Amniotic epithelial cell (primary cell): Measurements from ENCODE around the gene PMS1.
"Not testable (repeated sequence)": the region's sequence is repeated elsewhere in the genome, so short reads cannot be mapped to it uniquely, and the experiment has no call there.

ENCODE experiments used
- DNase-seq: peaks from one replicate; pipeline ENCODE4 v3.0.0-alpha.2; 2010; ENCODE audit warnings: low read depth

Gene PMS1

DNA sequence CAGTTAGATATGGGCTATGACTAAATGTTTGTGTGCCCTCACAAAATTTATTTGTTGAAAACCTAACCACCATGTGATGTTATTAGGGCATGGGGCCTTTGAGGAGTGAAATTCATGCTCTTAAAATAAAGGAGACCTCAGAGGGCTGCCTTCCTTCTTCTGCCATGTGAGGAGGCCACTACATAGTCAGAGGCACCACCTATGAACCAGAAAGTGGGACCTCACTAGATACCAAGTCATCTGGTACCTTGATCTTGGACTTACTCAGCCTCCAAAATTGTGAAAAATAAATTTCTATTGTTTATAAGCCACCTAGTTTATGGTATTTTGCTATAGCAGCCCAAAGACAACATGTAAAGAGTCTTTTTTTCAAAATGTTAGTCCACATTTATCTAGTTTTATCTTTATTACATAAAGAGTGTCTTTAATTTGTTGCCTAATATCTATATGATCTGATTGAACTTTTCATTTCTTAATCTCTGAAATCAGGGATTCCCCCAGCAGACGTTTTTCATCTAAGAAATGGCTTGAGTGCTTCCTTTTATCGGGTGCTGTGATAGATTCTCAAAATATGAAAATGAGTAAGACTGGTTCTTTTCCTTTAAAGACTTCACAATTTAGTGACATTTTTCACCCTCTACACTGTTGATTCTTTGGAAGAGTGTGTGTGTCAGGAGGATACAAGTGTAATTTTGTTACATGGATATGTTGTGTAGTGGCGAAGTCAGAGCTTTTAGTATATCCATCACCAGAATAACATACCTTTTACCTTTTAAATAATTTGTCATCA is 34.2 kb downstream of the PMS1 start:
- no peak for DNase-seq

DNA sequence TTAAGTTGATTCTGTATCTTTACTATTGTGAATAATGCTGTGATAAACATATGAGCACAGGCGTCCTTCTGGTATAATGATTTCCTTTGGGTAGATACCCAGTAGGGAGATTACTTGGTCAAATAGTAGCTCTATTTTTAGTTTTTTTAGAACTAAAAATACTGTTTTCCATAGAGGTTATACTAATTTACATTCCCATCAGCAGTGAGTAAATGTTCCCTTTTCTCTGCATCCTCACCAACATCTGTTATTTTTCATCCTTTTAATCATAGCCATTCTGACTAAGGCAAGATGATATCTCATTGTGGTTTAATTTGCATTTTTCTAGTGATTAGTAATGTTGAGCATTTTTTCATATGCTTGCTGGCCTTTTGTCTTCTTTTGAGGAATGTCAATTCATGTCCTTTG is 35.1 kb downstream of the PMS1 start:
- peak; percentile 78 for DNase-seq

GRCh38 chr2:189821953-189822748 is 37.9 kb downstream of the PMS1 start:
- peak; percentile 87 for DNase-seq

GRCh38 chr2:189824694-189825396 is 40.6 kb downstream of the PMS1 start:
- DNase-seq: peak; percentile 71

- no peak for DNase-seq
Observed at GRCh38 chr2:189826039-189826438, 41.8 kb downstream of the PMS1 start.

DNA sequence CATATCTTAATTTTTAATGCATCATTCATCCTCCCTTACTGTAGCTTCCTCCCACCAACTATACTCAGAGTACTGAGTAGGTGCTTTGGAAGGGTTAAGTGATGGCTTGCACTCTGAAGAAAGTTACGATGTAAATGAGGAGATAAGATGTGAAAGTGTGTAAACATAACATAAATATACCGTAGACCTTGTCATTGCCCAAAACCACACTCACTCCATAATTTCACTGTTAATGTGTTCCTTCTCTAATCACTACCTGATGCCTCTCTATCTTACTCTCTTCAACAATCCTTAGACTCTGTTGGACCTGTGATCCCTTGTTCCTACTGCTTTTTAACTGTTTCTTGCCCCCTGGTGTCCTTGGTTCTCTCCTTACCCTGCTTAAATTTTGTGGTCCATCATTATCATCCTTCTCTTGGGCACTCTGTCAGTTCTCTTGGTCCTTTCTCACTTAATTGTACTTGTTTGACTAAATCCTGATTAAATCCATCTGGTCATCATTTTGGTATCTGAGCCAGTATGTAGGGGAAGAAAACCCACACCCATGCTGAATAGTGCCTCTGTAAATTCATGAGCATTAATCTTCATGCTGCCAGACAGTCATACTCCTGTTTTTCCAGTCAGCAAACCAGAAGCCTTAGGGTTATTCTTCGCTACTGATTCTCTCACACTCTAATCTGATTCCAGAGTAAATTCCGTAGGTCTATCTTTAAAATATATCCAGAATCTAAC is 45.0 kb downstream of the PMS1 start:
- peak; percentile 69 for DNase-seq

GRCh38 chr2:189830510-189830909 is 46.3 kb downstream of the PMS1 start:
- DNase-seq: no peak

DNA sequence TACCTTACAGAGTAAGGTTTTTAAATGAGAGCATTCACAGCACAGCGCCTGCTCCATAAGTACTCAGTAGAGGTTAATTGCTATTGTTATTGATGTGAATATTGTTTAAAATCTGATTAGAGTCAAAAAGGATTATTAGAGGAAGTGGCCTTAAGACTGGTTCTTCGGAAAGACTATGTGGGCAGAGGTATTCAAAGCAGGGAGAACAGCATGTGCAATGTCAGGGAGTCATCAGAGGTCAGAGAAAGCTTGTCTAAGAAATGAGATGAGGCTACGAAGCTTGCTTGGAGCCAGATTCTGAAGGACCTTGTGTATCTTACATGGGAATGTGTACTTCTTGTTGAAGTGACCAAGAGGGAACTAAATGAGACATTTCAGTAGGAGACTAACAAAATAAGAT is 49.8 kb downstream of the PMS1 start:
- DNase-seq: peak; percentile 14

GRCh38 chr2:189834642-189835041 is 50.4 kb downstream of the PMS1 start:
- not testable (repeated sequence) for DNase-seq

- DNase-seq: no peak
Observed at GRCh38 chr2:189835855-189836558, 51.8 kb downstream of the PMS1 start.

GRCh38 chr2:189836644-189837043 is 52.4 kb downstream of the PMS1 start:
- DNase-seq: peak; percentile 68

DNA sequence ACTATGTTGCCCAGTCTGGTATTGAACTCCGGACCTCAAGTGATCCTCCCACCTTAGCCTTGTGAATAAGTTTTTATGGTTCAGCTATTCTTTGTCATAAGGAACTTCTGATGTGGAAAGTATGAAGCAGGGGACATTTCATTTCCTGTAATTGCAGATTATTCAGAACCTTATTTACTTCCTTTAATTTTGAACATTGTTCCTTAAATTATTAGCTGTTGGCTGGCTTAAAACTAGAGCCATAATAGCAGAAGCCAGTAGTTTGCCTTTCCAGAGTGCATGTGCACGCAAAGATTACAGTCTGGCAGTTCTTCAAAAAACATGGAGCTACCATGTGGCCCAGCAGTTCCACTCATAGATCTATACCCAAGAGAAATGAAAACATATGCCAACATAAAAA is 53.1 kb downstream of the PMS1 start:
- no peak for DNase-seq

DNA sequence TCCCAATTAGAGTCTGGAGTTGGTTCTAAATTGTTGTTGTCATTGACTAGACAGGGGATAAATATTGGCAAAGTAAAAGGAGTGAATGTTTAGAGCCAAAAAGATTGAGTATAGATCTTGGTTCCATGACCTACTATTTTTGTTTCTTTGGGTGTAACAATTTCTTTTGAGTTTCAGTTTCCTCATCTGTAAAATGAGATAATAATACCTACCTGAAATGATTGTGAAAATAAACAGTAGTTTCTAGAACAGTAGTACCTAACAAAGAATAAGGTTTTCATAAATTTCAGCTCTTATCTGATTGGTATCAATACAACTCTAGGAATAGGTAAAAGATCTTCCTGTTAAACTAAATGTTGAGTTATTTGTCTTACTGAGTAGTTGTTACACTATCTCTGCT is 56.8 kb downstream of the PMS1 start:
- DNase-seq: no peak

DNA sequence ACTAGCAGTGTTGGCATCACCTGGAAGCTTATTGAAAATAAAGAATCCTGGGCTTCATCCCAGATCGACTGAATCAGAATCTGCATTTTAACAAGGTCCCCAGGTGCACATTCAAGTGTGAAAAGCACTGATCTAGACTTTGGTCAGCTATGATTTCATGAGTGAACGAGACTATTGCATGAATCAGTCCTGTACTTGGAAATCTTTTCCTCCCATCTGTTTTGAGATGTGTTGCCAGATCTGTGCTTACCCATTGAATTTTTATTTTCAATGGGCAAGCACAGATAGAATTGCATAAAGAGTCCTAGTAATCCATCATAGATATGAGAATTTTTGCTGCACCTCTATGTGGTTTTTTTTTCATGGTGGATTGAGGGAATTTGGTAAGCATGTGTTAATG is 64.0 kb downstream of the PMS1 start:
- no peak for DNase-seq

DNA sequence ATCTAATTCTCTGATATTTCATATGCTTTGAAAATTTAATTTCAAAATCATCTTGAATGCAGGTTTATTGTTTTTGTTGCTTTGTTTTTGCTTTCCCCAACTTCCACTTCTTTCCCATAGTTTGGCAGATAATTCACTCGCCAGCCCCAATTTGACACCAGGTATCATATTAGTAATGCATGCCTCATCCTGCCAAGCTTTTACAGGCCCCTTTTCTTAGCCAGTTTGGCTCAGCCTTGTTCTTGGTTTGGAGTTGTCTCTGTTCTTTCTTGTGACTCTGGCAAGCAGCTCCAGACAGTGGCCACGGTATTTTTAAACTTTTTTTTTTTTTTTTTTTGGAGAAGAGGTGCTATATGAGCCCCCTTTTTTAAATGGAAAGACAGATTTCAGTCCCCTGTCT is 65.3 kb downstream of the PMS1 start:
- DNase-seq: no peak

- no peak for DNase-seq
Observed at GRCh38 chr2:189851174-189851826, 67.0 kb downstream of the PMS1 start.

DNA sequence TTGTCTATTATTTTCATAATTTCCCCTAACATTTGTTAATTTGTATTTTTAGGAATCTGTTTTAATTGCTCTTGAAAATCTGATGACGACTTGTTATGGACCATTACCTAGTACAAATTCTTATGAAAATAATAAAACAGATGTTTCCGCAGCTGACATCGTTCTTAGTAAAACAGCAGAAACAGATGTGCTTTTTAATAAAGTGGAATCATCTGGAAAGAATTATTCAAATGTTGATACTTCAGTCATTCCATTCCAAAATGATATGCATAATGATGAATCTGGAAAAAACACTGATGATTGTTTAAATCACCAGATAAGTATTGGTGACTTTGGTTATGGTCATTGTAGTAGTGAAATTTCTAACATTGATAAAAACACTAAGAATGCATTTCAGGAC is 69.9 kb downstream of the PMS1 start:
- DNase-seq: no peak

- DNase-seq: no peak
Observed at GRCh38 chr2:189854940-189855339, 70.7 kb downstream of the PMS1 start.

GRCh38 chr2:189858291-189858690 is 74.0 kb downstream of the PMS1 start:
- no peak for DNase-seq

DNA sequence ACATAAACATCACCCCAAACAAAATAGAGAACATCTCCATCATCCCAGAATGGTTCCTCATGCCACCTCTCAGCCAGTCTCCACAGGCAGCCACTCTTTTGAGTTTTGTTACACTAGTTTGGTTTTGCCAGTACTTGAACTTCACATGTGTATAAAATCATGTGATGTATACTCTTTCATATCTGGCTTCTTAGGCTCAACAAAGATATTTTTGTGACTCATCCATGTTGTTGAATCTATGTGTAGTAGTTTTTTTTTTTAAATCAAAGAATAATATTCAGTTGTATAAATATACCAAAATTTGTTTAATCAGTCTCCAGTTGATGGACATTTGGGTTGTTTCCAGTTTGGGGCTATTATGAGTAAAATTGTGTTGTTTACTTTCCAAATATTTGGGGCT is 75.9 kb downstream of the PMS1 start:
- DNase-seq: peak; percentile 17

GRCh38 chr2:189862751-189863150 is 78.5 kb downstream of the PMS1 start:
- no peak for DNase-seq
